HG02763 (cell line): Measurements from ENCODE around the gene ZNF624.

Source experiments
- ATAC-seq: cut with Tn5 transposase; IDR thresholded peaks from one replicate; pipeline ENCODE4 v1.9.1; 2021; ENCODE audit warnings: mild to moderate bottlenecking, moderate library complexity; ENCODE audit not compliant: unreplicated experiment

Gene ZNF624

DNA sequence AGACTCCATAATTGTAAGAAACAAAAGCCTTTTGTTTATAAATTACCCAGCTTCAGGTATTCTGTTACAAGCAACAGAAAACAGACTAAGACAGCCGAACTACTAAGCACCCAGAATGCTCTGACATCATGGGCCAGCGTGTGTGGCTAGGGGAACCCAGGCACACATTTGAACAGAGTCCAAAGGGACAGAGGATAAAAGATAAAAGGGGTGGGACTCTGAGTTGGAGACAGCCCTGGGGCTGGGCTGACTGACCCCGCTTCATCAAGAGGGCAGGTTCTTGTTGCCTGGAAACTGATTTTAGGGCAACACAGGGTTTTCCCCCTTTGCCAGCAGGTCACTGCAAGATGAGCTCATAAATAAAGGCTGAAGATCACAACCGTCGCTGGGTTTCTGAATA, 54.1 kb downstream of the ZNF624 start:
- no peak for ATAC-seq

DNA sequence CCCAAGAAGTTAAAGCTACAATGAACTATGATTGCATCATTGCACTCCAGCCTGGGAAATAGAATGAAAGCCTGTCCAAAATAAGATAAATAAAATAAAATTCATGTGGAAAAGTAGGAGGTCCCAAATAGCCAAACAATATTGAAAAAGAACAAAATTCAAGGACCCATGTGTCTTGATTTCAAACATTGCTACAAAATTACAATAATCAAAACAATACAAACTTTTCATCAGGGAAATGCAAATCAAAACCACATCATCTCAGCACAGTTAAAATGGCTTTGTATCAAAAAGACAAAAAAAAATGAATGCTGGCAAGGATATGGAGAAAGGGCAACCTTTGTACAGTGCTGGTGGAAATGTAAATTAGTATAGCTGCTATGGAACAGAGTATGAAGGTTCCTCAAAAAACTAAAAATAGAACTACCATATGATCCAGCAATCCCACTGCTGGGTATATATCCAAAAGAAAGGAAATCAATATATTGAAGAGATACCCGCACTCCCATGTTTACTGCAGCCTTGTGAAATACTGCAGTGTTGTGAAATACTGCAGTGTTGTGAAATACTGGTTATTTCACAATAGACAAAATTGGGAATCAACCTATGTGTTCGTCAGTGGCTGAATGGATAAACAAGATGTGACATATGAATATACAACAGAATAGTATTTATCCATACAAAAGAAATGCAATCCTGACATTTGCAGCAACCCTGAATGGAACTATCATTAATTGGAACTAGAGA, 60.1 kb downstream of the ZNF624 start:
- ATAC-seq = no peak

GRCh38 chr17:16589097-16589969, 64.3 kb downstream of the ZNF624 start:
- ATAC-seq = peak; percentile 94

DNA sequence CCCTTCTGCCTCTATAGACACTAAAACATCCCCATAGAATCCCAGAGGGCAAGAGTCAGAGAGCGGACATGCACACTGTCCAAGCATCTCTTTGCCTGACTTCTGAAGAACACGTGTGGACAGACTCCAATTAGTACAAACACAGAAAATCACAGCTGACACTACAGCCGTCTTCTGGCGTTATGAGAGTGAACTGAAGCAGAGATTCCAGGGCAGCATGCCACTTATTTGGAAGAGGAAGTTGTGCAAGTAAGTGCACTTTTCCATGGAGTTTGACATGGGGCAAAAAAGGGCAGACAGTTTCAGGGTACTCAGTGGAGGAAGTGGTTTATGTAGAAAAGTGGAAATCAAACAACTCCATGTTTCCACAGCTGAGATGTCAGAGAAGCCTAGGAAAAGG, 67.9 kb downstream of the ZNF624 start:
- no peak for ATAC-seq

GRCh38 chr17:16584273-16584995, 69.2 kb downstream of the ZNF624 start:
- ATAC-seq = no peak

DNA sequence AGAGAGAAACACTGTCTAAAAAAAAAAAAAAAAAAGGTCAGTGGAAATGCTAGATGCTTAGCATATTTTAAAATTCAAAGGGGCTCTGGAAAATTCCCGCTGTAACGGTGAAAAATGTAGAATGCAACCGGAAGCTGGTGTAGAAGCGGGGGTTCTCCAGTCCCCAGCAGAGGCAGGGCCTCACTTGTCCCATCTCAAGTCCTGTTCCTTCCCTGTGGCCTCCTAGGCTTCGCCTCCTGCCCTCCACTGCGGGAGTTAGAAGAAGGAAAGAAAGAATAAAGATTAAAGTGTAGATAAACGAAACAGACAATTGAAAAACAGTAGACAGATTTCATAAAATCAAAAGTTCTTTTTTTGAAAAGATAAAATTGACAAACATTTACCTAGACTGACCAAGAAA, 69.9 kb downstream of the ZNF624 start:
- no peak for ATAC-seq

GRCh38 chr17:16573466-16573865, 80.2 kb downstream of the ZNF624 start:
- no peak for ATAC-seq
